GM10248 (cell line): ENCODE data around the gene TRIM24.

ENCODE experiments used
- CTCF ChIA-PET: fragments of 300-600 bp; sonication (Branson Sonifier 250); formaldehyde crosslinking; extraction: SDS; loops from one replicate; lab custom pipeline; 2021; ENCODE audit warnings: antibody characterized with exemption; lab: Yijun Ruan, JAX
- POLR2A ChIA-PET: fragments of 350-650 bp; sonication (Branson Sonifier 250); formaldehyde crosslinking; extraction: SDS; loops from one replicate; lab custom pipeline; 2020; ENCODE audit warnings: antibody characterized with exemption; lab: Yijun Ruan, JAX
- DNase-seq: peaks from one replicate; pipeline ENCODE4 v3.0.0; 2012; ENCODE audit errors: extremely low spot score
- TF ChIP-seq, protein P1 (sequence below): IDR thresholded peaks from 2 replicates; pipeline ENCODE4 v1.5.1; 2012; ENCODE audit warnings: mild to moderate bottlenecking, low read depth; ENCODE audit errors: extremely low read depth, missing control alignments, control extremely low read depth

Gene TRIM24

DNA sequence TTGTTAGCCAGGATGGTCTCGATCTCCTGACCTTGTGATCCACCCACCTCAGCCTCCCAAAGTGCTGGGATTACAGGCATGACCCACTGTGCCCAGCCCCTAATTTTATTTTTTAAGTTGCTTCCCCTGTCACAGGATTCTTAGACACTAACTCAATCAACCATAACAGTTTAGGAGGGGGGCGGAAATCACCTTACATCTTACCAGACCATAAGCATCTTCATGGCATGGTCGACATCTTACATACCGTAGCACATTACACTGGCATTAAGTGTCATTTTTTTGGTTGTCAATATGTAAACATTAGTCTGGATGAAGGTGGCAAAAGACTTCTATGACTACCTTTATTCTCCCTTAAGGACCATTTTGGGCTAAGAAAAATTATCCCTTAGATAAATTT is 95.6 kb downstream of the TRIM24 start:
- CTCF ChIA-PET = no interaction called here
- no peak for DNase-seq
- TF ChIP-seq, protein P1, sequence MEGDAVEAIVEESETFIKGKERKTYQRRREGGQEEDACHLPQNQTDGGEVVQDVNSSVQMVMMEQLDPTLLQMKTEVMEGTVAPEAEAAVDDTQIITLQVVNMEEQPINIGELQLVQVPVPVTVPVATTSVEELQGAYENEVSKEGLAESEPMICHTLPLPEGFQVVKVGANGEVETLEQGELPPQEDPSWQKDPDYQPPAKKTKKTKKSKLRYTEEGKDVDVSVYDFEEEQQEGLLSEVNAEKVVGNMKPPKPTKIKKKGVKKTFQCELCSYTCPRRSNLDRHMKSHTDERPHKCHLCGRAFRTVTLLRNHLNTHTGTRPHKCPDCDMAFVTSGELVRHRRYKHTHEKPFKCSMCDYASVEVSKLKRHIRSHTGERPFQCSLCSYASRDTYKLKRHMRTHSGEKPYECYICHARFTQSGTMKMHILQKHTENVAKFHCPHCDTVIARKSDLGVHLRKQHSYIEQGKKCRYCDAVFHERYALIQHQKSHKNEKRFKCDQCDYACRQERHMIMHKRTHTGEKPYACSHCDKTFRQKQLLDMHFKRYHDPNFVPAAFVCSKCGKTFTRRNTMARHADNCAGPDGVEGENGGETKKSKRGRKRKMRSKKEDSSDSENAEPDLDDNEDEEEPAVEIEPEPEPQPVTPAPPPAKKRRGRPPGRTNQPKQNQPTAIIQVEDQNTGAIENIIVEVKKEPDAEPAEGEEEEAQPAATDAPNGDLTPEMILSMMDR = no peak
- POLR2A ChIA-PET = no interaction called here

DNA sequence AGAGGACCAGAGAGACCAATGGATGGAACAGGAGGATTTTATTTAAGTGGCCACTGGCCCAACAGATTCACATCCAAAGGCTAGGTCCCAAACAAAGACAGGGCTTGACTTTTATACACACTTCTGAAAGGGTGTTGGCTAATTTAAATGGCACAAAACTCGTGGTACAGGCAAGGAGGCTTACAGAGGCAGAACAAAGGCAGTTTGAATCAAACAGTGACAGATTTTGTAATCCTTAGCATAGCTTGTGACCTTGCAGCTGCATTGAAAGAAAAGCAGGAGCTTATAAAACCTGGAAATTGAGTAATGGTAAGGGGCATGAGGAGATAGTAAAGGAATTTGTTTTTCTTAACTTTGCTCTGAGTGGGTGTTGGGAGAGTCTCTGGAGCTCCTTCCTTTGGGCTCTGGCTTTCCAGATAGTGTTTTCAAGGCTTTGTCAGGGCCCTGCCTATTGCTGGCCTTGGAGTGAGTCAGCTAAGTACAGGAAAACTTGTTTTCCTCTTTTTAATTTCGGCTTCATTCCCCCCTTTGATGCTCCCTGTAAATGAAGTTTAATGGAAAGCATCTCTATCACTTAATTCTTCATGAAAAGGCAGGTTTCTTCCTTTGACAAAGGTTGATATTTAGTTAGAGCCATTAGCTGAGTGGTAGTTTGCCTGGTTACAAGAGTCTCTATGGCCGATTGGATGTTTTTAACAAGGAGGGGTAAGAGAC is 96.9 kb downstream of the TRIM24 start:
- TF ChIP-seq, protein P1 = no peak
- POLR2A ChIA-PET = no interaction called here
- no peak for DNase-seq
- CTCF ChIA-PET = interaction anchor here (0.7 kb wide), 1 partner anchor 10 kb away, joined by 3 read pairs; no protein-coding TSS in a partner anchor

DNA sequence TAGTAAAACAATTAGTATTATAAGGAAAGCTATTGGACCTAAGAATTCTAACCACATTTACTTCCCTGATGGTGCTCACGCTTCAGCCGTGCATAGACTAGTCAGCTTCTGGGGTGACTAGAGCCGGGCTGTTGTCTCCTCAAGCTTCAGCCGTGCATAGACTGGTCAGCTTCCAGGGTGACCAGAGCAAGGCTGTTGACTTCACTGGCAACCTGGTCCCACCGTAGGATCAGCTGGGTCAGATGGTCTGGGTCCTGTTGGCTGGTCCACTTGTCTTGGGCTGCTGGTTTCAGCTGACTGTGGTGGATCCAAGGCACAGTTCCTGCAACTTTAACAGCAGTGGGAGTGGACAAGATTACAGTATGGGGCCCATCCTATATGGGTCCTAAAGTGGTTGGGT is 99.4 kb downstream of the TRIM24 start:
- TF ChIP-seq, protein P1 = no peak
- no peak for DNase-seq
- CTCF ChIA-PET = no interaction called here
- POLR2A ChIA-PET = no interaction called here

DNA sequence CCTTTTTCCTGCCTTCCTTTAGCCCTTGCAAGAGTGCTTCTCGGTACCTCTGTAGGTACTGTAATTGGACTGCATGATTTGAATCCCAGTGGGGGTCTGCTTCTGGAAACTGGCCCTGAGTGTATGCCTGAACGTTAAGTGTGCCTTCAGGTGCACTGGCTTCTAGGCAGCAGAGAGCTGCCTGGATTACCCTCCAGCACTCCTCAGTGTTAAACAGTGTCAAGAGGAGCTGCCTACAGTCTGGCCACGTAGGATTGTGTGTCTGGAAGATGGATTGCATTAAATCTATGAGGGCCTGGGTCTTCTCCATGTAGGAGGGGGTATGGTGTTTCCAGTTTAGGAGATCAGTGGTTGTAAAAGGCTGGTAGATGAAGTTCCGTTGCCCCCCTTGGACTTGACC is 103.7 kb downstream of the TRIM24 start:
- TF ChIP-seq, protein P1 = no peak
- DNase-seq = no peak
- ChIA-PET POLR2A (no interaction called here), CTCF (no interaction called here)

DNA sequence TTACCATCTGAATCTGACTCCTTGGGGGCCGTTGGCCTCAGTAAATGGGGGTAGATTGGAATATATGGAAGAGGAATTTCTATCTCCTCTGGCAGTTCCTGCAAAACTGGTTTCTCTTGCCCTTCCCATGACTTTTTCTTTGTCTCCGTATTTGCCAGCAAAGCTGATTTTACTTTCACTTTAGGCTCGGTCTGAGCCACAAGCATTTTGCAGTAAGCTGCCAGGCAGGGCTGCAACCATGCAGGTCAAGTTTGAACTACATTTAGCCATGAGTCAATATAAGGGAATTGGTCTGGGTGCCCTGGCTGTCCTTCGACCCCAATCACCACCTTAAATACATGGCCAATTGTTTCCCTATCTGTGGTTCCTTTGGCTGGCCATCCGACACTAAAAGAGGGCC is 104.3 kb downstream of the TRIM24 start:
- ChIA-PET CTCF (no interaction called here), POLR2A (no interaction called here)
- TF ChIP-seq, protein P1 = no peak
- DNase-seq = no peak

DNA sequence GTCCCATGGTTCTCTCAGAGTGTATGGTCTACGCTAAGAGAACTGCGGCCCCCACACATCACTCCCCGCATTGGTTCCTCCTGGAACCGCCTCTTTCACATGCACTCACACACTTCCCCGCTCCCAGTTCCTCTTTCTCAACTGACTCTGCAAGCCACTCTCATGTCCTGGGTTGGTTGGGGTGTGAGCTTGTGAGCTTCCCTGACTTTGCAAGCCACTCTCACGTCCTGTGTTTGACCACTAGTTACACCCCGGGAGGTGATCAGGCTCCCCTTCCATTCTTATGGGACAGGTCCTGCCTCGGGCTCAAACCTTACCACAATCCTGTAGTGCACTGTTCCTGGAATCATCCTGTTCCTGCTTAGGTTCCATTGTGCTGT is 105.0 kb downstream of the TRIM24 start:
- DNase-seq = no peak
- ChIA-PET POLR2A (no interaction called here), CTCF (no interaction called here)
- TF ChIP-seq, protein P1 = no peak
